Calu3 (cell line): ENCODE measurements around the gene AKAP13. TPM values are rescaled to one million over a fixed set of nuclear protein-coding genes. Genes with fewer than 3 reads are reported as not detected.

Source experiments
- BruUV-seq: library from RNA; stranded (reverse); fragments of 400-500 nt; replicated peaks from 2 replicates; lab custom pipeline; 2021; lab: Mats Ljungman, UMichigan
- CTCF ChIA-PET: fragments of 300-600 bp; sonication (Branson Sonifier 250); formaldehyde crosslinking; loops from one replicate; lab custom pipeline; 2022; ENCODE audit warnings: antibody characterized with exemption; lab: Charles Lee
- DNase-seq: peaks from one replicate; pipeline ENCODE4 v3.0.0; 2022
- H3K27ac Mint-ChIP-seq: one replicate; pipeline ENCODE4 v1.8.0; 2022; ENCODE audit warnings: mixed read lengths; ENCODE audit not compliant: unreplicated experiment
- H3K27me3 Mint-ChIP-seq: one replicate; pipeline ENCODE4 v1.8.0; 2022; ENCODE audit warnings: mixed read lengths; ENCODE audit not compliant: unreplicated experiment
- H3K36me3 Mint-ChIP-seq: one replicate; pipeline ENCODE4 v1.8.0; 2022; ENCODE audit warnings: mild to moderate bottlenecking, moderate library complexity, mixed read lengths; ENCODE audit not compliant: insufficient read depth, unreplicated experiment
- H3K4me1 Mint-ChIP-seq: one replicate; pipeline ENCODE4 v1.8.0; 2022; ENCODE audit warnings: mild to moderate bottlenecking, low read depth, mixed read lengths; ENCODE audit not compliant: unreplicated experiment
- H3K4me3 Mint-ChIP-seq: one replicate; pipeline ENCODE4 v1.8.0; 2022; ENCODE audit warnings: mild to moderate bottlenecking, low read depth, moderate library complexity, mixed read lengths; ENCODE audit not compliant: unreplicated experiment
- H3K9me3 Mint-ChIP-seq: one replicate; pipeline ENCODE4 v1.8.0; 2022; ENCODE audit warnings: low read depth, mixed read lengths; ENCODE audit not compliant: unreplicated experiment
- intact Hi-C: fragments of 100-400 bp; cut with micrococcal nuclease; formaldehyde crosslinking; loops from one replicate; pipeline ENCODE4 v1.10.0; 2022; ENCODE audit not compliant: unreplicated experiment
- total RNA-seq: library from RNA; stranded (reverse); gene quantifications from 2 replicates; pipeline ENCODE4 v1.2.3, GENCODE V29; 2022
- TF ChIP-seq, protein P1 (sequence below): fragments of 200-600 bp; IDR thresholded peaks from one replicate; pipeline ENCODE4 v1.8.0; 2022; ENCODE audit warnings: antibody characterized with exemption; ENCODE audit not compliant: unreplicated experiment

The AKAP13 gene
- total RNA-seq, 1 experiment from 2014 or later: 145 TPM

- H3K36me3 Mint-ChIP-seq: peaks cover 31% of the 10 kb centered on the region
- CTCF ChIA-PET: no interaction called here
Measured at GRCh38 chr15:85792912-85793590, 412.6 kb downstream of the AKAP13 start.

DNA sequence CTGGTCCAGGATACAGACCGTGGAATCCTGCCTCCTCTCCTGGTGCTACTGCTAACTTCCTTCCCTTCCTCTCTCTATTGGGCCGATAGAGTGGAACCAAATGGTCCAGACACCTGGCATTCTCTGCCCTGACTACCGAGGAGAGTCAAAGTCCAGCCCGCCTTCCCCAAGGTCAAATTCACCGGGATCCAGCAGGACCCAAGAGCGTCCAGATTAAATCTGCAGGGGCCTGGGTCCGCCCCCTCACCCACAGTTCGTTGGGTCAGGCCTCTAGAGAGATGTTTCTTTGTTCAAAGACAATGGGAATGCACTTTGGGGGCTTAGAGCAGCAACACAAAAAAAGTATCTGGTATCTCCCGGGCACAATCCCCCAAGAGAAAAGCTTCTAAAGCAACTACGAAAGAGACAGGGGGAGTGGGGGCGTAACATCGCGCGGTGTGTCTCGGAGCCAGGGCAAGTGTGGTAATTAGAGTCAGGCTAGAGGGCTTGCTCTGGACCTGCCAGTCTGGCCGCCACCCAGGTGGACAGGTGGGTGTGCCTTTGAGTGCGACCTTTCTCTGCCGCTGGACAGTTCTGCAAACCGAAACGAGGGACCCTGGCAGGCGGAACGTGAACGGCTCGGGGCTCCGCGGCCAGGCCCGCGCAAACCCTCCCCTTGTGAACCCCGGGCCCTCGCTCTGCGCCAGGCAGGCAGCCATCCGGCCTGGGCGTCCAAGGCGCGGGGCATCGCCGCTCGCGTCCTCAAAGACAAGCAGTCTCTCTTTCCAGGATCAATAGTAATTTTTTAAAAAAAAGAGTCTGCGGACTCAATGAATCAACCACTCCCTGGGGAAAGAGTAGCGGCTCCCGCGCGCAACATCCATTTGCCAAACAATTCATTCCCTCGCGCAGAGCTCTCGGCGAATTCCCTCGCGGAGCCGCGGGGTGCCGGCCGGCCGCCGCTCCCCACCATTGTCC, 413.5 kb downstream of the AKAP13 start:
- TF ChIP-seq, protein P1, sequence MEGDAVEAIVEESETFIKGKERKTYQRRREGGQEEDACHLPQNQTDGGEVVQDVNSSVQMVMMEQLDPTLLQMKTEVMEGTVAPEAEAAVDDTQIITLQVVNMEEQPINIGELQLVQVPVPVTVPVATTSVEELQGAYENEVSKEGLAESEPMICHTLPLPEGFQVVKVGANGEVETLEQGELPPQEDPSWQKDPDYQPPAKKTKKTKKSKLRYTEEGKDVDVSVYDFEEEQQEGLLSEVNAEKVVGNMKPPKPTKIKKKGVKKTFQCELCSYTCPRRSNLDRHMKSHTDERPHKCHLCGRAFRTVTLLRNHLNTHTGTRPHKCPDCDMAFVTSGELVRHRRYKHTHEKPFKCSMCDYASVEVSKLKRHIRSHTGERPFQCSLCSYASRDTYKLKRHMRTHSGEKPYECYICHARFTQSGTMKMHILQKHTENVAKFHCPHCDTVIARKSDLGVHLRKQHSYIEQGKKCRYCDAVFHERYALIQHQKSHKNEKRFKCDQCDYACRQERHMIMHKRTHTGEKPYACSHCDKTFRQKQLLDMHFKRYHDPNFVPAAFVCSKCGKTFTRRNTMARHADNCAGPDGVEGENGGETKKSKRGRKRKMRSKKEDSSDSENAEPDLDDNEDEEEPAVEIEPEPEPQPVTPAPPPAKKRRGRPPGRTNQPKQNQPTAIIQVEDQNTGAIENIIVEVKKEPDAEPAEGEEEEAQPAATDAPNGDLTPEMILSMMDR: no peak
- H3K4me1 Mint-ChIP-seq: peaks cover 38% of the 10 kb centered on the region
- H3K27me3 Mint-ChIP-seq: no peaks in the 10 kb centered on the region
- intact Hi-C loops: no loop called here
- peaks cover 31% of the 10 kb centered on the region for H3K36me3 Mint-ChIP-seq
- DNase-seq: peak; percentile 53
- CTCF ChIA-PET: interaction anchor here (1.0 to 1.2 kb wide), 2 partner anchors 16 to 43 kb away, joined by 4 read pairs; no protein-coding TSS in a partner anchor
- TSS peak; percentile 46 for BruUV-seq
- H3K9me3 Mint-ChIP-seq: no peaks in the 10 kb centered on the region
- H3K27ac Mint-ChIP-seq: peak overlapping the region; percentile 69
- peak overlapping the region; percentile 73 for H3K4me3 Mint-ChIP-seq

More at GRCh38 chr15:85792912-85793590, 412.6 kb downstream of the AKAP13 start:
- H3K4me3 Mint-ChIP-seq: peak overlapping the region; percentile 73
- peaks cover 41% of the 10 kb centered on the region for H3K4me1 Mint-ChIP-seq
- DNase-seq: no peak
- H3K27me3 Mint-ChIP-seq: no peaks in the 10 kb centered on the region
- intact Hi-C loops: no loop called here
- H3K27ac Mint-ChIP-seq: peak overlapping the region; percentile 22
- no TSS peak for BruUV-seq
- H3K9me3 Mint-ChIP-seq: no peaks in the 10 kb centered on the region
- TF ChIP-seq, protein P1: no peak

GRCh38 chr15:85794598-85795336, 414.4 kb downstream of the AKAP13 start, which contains the start of gene KLHL25:
TSS of gene KLHL25 (minus strand) at chr15:85794925. CDS start at chr15:85769810, 25,115 bp downstream.
- Mint-ChIP-seq H3K27ac (peak within 1 kb of the TSS; percentile 69), H3K36me3 (peaks cover 31% of the 10 kb centered on the region), H3K27me3 (no peaks in the 10 kb centered on the region), H3K9me3 (no peaks in the 10 kb centered on the region), H3K4me1 (peaks cover 29% of the 10 kb centered on the region), H3K4me3 (peak within 1 kb of the TSS; percentile 73)
- BruUV-seq: no TSS peak
- intact Hi-C loops: no loop called here
- CTCF ChIA-PET: interaction anchor here (0.7 to 1.2 kb wide), 3 partner anchors 15 to 65 kb away, joined by 3 to 4 read pairs (median 4); no protein-coding TSS in a partner anchor
- TF ChIP-seq, protein P1: no peak
- peak; percentile 95 for DNase-seq
